Activated CD8-positive, alpha-beta memory T cell treated with anti-CD3 and anti-CD28 coated beads, Interleukin-2, amount 50 U/mL, for 1 hour (primary cell): ENCODE results near the gene SLC44A2.
"Not testable (repeated sequence)": the region's sequence is repeated elsewhere in the genome, so short reads cannot be mapped to it uniquely, and the experiment has no call there.

Experiments used
- DNase-seq: peaks from one replicate; pipeline ENCODE4 v3.0.0-alpha.2; 2020; ENCODE audit errors: extremely low read depth

SLC44A2 gene

GRCh38 chr19:10651851-10652250, 26.5 kb downstream of the SLC44A2 start:
- DNase-seq: no peak

GRCh38 chr19:10653482-10653731, 28.1 kb downstream of the SLC44A2 start:
- no peak for DNase-seq

GRCh38 chr19:10653732-10654609, 28.6 kb downstream of the SLC44A2 start, which contains the start of gene ILF3:
TSS of gene ILF3 (plus strand) at chr19:10654346. CDS start at chr19:10670606, 16,260 bp downstream.
- peak; percentile 100 for DNase-seq

- no peak for DNase-seq
These were observed 29.5 kb downstream of the SLC44A2 start for GRCh38 chr19:10654610-10655456.

GRCh38 chr19:10655457-10656312, 30.3 kb downstream of the SLC44A2 start:
- DNase-seq: no peak

- no peak for DNase-seq
These were observed 35.0 kb downstream of the SLC44A2 start for GRCh38 chr19:10660346-10660745.

GRCh38 chr19:10661946-10662345, 36.6 kb downstream of the SLC44A2 start:
- DNase-seq: no peak

- no peak for DNase-seq
These were observed 37.3 kb downstream of the SLC44A2 start for GRCh38 chr19:10662384-10663251.

- not testable (repeated sequence) for DNase-seq
These were observed 37.9 kb downstream of the SLC44A2 start for GRCh38 chr19:10663252-10663563.

GRCh38 chr19:10667867-10668266, 42.5 kb downstream of the SLC44A2 start:
- DNase-seq: no peak

- no peak for DNase-seq
These were observed 43.9 kb downstream of the SLC44A2 start for GRCh38 chr19:10669246-10669645.

GRCh38 chr19:10670182-10670581, 44.8 kb downstream of the SLC44A2 start:
- no peak for DNase-seq

- DNase-seq: no peak
These were observed 45.8 kb downstream of the SLC44A2 start for GRCh38 chr19:10670876-10671804.

GRCh38 chr19:10671922-10672321, 46.6 kb downstream of the SLC44A2 start:
- not testable (repeated sequence) for DNase-seq

GRCh38 chr19:10675214-10675613, 49.9 kb downstream of the SLC44A2 start:
- not testable (repeated sequence) for DNase-seq

GRCh38 chr19:10677751-10678150, 52.4 kb downstream of the SLC44A2 start:
- DNase-seq: no peak

GRCh38 chr19:10678813-10679212, 53.5 kb downstream of the SLC44A2 start:
- no peak for DNase-seq

GRCh38 chr19:10679743-10680142, 54.4 kb downstream of the SLC44A2 start:
- DNase-seq: no peak

- DNase-seq: no peak
These were observed 55.3 kb downstream of the SLC44A2 start for GRCh38 chr19:10680545-10681135.

- DNase-seq: no peak
These were observed 56.3 kb downstream of the SLC44A2 start for GRCh38 chr19:10681658-10682057.
